Stimulated activated memory B cell treated with anti-CD40 and anti-IgM and Interleukin-4, amounts not matched to agents 10 μg/mL and 1 μg/mL and 100 μg/mL, for 72 hours (primary cell): ENCODE results near the gene SERPINA12.

Experiments used
- ATAC-seq: fragments of 150-1000 bp; cut with Tn5 transposase; 2 replicates; pipeline ENCODE4 v1.10.0; 2021
- H3K27ac Mint-ChIP-seq: one replicate; pipeline ENCODE4 v1.8.0; 2022; ENCODE audit warnings: mild to moderate bottlenecking, mixed read lengths
- H3K27me3 Mint-ChIP-seq: one replicate; pipeline ENCODE4 v1.8.0; 2022; ENCODE audit warnings: mixed read lengths
- H3K36me3 Mint-ChIP-seq: one replicate; pipeline ENCODE4 v1.8.0; 2022; ENCODE audit warnings: mixed read lengths
- H3K4me1 Mint-ChIP-seq: one replicate; pipeline ENCODE4 v1.8.0; 2022; ENCODE audit warnings: mixed read lengths
- H3K4me3 Mint-ChIP-seq: one replicate; pipeline ENCODE4 v1.8.0; 2022; ENCODE audit warnings: mild to moderate bottlenecking, moderate library complexity, mixed read lengths
- H3K9me3 Mint-ChIP-seq: one replicate; pipeline ENCODE4 v1.8.0; 2022; ENCODE audit warnings: mixed read lengths

The SERPINA12 gene, protein sequence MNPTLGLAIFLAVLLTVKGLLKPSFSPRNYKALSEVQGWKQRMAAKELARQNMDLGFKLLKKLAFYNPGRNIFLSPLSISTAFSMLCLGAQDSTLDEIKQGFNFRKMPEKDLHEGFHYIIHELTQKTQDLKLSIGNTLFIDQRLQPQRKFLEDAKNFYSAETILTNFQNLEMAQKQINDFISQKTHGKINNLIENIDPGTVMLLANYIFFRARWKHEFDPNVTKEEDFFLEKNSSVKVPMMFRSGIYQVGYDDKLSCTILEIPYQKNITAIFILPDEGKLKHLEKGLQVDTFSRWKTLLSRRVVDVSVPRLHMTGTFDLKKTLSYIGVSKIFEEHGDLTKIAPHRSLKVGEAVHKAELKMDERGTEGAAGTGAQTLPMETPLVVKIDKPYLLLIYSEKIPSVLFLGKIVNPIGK

DNA sequence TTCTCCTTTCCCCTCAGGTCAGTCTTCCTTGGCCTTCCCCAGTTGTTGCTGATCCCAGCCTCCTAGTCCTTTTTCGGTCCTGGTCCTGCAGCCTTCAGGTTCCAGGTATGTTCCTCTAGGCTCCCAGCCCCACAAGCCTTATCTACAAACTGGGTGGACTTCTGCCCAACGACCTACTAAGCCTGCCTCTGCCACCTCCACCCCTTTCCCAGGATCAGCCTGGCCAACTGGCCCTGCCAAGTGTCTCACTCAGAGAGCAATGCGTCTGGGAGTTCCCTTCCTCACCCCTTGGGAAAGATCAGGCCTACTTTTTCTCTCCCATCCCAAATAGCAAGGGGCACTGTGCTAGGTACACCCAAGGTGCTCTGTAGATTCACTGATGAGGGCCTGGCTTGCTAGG is at the start of gene SERPINA12:
Gene SERPINA12, minus strand, starts transcription at position 114 of the 400 bp plus-strand sequence. CDS start 11,072 bp downstream, outside the sequence.
- peaks cover 15% of the 10 kb centered on the region for H3K27me3 Mint-ChIP-seq
- ATAC-seq, result no peak
- no peak within 1 kb of the TSS for H3K4me3 Mint-ChIP-seq
- no peaks in the 10 kb centered on the region for H3K36me3 Mint-ChIP-seq
- H3K27ac Mint-ChIP-seq, result no peak within 1 kb of the TSS
- H3K9me3 Mint-ChIP-seq, result no peaks in the 10 kb centered on the region
- H3K4me1 Mint-ChIP-seq, result no peaks in the 10 kb centered on the region

DNA sequence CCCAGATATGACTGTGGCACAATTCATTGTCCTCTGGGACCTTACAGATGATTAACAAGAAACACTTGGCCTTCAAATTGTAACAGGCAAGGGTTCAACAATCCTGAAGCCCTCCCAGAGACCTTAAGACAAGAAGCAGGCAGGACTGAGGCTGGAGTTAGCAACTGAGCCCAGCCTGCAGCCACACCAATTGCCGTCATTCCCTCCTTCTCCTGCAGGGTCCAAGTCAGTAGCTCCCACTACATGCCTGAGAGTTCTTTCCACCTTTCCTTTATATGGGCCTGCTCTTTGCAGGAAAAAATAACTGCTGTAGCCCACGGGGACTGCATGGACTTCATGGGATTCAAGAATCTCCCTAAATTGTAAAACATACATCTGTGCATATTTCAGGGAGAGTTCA is 49.6 kb upstream of the SERPINA12 start:
- Mint-ChIP-seq H3K4me1 (no peaks in the 10 kb centered on the region), H3K36me3 (no peaks in the 10 kb centered on the region), H3K27me3 (peaks cover 2% of the 10 kb centered on the region), H3K27ac (no peak overlapping the region), H3K9me3 (peaks cover 12% of the 10 kb centered on the region), H3K4me3 (no peak overlapping the region)
- ATAC-seq, result no peak

DNA sequence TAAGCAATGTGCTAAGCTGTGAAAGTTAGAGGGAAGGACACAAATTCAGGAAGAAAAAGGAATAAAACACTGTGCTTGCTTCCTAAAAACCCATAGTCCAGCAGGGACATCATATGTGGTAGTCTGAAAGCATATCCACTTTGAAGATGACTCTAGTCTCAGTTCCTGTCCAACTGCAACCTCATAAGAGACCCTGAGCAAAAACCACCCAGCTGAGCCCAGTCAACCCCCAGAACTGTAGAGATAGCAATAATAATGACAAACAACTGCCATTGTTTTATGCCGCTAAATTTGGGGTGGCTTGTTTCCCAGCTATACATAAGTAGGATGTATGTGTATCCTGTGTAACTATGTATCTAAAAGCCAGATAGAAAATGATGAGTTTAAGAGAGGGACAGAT is 48.1 kb upstream of the SERPINA12 start:
- Mint-ChIP-seq H3K4me3 (no peak overlapping the region), H3K9me3 (peaks cover 16% of the 10 kb centered on the region), H3K27ac (no peak overlapping the region), H3K36me3 (no peaks in the 10 kb centered on the region), H3K4me1 (no peaks in the 10 kb centered on the region), H3K27me3 (peaks cover 15% of the 10 kb centered on the region)
- no peak for ATAC-seq

DNA sequence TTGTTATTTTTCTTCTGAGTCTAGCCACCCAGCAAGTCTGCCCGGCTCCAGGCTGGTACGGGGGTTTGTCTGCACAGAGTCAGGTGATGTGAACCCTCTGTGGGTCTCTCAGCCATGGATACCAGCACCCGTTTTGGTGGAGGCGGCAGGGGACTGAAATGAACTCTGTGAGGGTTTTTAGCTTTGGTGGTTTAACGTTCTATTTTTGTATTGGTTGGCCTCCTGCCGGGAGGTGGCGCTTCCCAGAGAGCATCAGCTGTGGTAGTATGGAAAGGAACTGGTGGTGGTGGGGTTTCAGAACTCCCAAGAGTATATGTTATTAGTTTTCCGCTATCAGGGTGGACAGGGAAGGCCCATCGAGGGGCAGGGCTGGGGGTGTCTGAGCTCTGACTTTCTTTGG is 46.7 kb upstream of the SERPINA12 start:
- Mint-ChIP-seq H3K36me3 (no peaks in the 10 kb centered on the region), H3K9me3 (peaks cover 16% of the 10 kb centered on the region), H3K4me3 (no peak overlapping the region), H3K27ac (no peak overlapping the region), H3K4me1 (no peaks in the 10 kb centered on the region), H3K27me3 (peaks cover 15% of the 10 kb centered on the region)
- ATAC-seq, result no peak

DNA sequence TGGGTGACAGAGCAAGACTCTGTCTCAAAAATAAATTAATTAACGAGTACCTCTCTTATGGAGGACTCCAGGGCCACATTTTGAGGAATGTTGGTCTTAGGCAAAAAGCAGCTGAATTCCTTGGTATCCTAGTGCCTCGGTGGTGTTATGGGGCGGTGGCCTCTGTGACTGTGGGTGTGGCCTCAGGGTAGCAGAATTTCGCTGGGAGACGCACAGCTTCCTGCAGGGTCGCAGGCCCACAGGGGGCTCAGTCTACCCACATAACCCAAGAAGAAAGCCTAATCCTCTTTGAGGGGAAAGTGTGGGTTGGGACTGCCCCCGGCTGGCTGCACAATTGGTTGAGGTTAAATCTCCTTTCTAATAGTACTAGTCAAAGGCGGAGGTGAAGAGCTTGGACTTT is 40.8 kb upstream of the SERPINA12 start:
- Mint-ChIP-seq H3K4me3 (no peak overlapping the region), H3K36me3 (no peaks in the 10 kb centered on the region), H3K9me3 (peaks cover 14% of the 10 kb centered on the region), H3K27ac (no peak overlapping the region), H3K4me1 (no peaks in the 10 kb centered on the region), H3K27me3 (peaks cover 15% of the 10 kb centered on the region)
- no peak for ATAC-seq

DNA sequence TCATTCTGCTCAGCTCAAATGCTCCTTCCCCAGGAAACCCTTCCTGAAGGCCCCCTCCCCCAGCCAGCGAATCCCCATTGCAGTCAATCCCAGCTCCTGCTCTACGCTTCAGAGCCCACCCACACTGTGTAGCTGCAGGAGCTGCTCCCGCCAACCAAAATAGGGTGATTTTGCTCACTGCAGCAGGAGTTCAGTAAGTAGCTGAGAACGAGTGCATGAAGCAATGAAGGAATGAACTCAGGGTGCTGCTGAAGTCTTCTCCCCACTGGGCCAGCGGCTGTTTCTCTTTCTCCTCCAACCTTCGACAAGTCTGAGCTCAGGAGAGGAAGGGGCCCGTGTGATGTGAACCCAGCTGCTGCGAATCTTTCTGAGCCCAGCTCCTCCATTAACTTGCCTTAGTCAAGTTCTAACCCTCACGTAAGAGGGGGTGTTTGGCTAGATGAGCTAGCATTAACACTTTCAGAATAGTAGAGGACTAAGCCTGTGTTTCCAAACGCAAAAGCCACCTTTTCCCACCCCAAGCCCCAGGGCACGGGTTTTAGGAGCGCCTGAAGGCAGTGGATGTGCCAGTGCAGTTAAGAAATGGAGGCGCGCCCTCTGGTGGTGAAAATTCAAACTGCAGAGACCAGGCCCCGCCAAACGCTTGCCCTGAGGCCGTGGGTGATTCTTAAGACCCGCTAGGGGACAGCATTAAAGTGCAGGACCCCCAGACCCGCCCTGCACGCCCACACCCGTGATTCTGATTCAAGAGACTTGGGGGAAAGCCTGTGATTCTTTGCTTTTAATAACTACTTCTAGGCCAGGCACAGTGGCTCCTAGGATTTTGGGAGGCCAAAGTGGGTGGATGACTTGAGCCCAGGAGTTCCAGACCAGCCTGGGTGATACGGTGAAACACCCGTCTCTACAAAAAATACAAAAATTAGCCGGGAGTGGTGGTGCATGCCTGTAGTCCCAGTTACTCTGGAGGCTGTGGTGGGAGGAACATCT is 40.0 kb upstream of the SERPINA12 start:
- H3K9me3 Mint-ChIP-seq, result peaks cover 9% of the 10 kb centered on the region
- H3K27ac Mint-ChIP-seq, result no peak overlapping the region
- H3K27me3 Mint-ChIP-seq, result peaks cover 15% of the 10 kb centered on the region
- ATAC-seq, result no peak
- no peak overlapping the region for H3K4me3 Mint-ChIP-seq
- H3K36me3 Mint-ChIP-seq, result no peaks in the 10 kb centered on the region
- no peaks in the 10 kb centered on the region for H3K4me1 Mint-ChIP-seq

DNA sequence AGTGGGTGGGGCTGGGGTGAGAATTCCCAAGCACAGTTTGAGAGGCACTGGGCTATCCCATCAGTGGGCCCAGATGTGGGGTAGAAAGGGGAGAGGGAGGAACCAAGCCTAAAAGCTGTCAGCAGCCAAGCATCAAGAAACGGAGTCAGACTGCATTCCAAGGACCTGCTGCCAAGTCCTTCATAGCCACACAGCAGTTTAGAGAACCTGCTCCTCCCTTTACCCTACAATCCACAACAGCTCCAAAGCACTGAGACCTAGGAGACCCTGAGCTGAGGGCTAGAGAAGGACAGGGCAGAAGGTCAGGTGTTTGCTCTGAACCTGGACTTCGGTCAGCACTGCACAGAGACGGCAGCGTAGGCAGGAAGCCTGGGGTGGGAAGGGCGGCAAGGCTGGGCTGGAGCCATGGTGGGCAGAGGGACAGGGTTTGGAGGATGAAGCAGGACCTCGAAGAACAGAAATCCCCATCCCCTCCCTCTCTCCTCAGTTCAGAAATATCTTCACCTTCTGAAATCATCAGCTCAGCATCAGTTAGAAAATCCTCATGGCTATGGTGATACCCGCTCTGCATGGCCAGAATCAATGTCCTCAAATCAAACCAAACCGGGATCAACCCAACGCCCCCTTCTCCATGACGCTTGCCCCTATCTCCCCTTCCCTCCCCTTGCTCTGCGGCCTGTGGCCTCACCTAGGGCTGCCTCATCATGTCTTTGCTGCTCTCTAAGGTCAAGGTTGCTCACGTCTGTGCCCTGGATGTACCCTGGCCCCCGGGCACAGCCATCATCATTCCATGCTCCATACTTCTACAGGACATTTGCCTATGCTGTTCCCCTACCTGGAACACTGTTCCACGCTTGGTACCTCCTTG is 39.1 kb upstream of the SERPINA12 start:
- no peaks in the 10 kb centered on the region for H3K36me3 Mint-ChIP-seq

DNA sequence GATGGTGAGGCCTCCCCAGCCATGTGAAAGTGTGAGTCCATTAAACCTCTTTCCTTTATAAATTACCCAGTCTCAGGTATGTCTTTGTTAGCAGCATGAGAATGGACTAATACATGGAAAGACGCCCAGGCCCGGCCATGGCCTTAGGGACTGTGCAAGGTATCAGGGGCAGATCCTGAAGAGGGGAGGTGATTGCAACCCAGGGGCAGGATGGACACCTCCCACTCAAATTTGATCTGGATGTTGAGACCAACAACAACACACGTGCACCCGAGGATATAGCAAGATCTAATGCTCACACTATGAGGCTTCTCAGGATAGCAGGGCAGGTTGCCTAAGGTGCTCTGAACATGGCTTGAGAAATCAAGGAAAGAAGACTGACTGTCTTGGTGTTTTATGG is 38.5 kb upstream of the SERPINA12 start:
- no peak for ATAC-seq
- peaks cover 2% of the 10 kb centered on the region for H3K27me3 Mint-ChIP-seq
- H3K27ac Mint-ChIP-seq, result no peak overlapping the region
- no peaks in the 10 kb centered on the region for H3K4me1 Mint-ChIP-seq
- peaks cover 5% of the 10 kb centered on the region for H3K9me3 Mint-ChIP-seq
- H3K4me3 Mint-ChIP-seq, result no peak overlapping the region
- no peaks in the 10 kb centered on the region for H3K36me3 Mint-ChIP-seq

More for the DNA sequence above, 39.1 kb upstream of the SERPINA12 start:
- Mint-ChIP-seq H3K9me3 (peaks cover 5% of the 10 kb centered on the region), H3K27me3 (peaks cover 9% of the 10 kb centered on the region), H3K4me3 (no peak overlapping the region), H3K4me1 (no peaks in the 10 kb centered on the region), H3K27ac (no peak overlapping the region)
- no peak for ATAC-seq

DNA sequence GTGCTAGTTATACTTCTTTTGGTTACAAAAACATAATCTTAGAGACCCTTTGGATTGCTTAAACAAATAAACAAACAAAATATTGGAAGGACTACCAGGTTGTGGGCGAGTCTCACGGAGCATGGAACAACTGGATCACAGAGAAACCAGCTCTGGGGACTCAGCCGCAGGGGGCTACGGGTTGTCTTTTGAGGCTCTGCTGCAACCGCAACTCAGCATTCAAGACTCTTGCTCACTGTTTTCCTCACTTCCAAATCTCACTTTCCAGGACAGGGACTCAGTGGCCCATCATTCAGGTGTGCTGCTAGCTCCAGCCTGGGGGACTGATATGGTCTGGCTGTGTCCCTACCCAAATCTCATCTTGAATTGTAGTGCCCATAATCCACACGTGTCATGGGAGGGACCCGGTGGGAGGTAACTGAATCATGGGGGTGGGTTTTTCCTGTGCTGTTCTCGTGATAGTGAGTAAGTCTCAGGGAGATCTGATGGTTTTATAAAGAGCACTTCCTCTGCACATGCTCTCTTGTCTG is 37.9 kb upstream of the SERPINA12 start:
- Mint-ChIP-seq H3K27me3 (no peaks in the 10 kb centered on the region), H3K9me3 (peaks cover 5% of the 10 kb centered on the region), H3K27ac (no peak overlapping the region), H3K36me3 (no peaks in the 10 kb centered on the region), H3K4me1 (no peaks in the 10 kb centered on the region), H3K4me3 (no peak overlapping the region)
- ATAC-seq, result no peak

DNA sequence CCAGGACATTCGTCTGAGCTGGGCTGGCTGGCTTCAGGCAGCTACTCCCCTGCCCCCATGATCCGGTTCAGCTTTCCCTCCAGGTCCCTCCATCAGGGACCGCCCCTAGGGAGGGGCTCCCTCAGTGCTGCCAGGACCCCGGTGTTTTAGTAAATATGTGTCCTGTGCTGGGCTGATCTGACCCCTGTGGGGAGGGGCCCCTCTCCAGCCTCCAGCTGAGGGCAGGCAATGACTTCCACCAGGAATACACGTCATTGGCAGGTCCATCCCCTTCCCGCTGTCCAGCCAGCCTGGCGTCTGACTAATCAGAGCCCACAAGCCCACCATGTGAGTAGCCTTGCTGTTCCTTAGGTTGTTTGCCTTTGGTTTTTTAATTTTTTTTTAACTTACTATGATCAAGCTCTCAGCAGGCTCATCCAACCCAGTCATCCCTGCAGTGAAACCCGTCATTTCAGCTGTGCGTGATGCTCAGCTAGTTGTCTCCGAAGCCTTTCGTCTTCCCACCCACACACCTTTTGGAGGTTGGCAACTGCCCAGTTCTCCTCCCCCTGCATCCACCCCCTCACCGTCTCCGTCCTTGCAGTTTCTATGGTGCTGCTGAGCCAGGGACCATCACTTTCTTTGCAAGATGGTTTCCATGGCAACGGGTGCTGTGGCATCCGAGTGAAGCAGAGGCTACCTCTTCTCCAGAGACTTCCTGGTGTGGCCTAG is 36.0 kb upstream of the SERPINA12 start:
- ATAC-seq, result no peak
- H3K4me3 Mint-ChIP-seq, result no peak overlapping the region
- H3K27ac Mint-ChIP-seq, result no peak overlapping the region
- no peaks in the 10 kb centered on the region for H3K4me1 Mint-ChIP-seq
- no peaks in the 10 kb centered on the region for H3K27me3 Mint-ChIP-seq
- no peaks in the 10 kb centered on the region for H3K36me3 Mint-ChIP-seq
- peaks cover 5% of the 10 kb centered on the region for H3K9me3 Mint-ChIP-seq

DNA sequence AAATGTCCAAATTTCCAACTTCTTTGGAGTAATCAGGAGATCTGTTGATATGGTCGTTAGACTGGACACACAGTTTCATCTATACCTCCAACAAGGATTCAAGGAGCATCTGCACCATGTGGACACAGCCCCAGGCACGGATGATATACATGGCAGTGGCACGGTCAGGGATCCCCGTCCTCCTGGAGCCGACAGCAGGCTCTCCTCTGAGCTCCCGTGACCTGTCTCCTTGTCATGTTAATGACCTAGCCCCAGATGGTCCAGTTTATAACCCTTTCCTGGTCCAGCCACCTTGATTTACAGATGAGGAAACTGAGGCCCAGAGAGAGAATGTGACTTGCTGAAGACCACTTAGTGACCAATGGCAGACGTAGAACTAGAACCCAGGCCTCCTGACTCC is 35.5 kb upstream of the SERPINA12 start:
- Mint-ChIP-seq H3K27me3 (no peaks in the 10 kb centered on the region), H3K27ac (no peak overlapping the region), H3K4me3 (no peak overlapping the region), H3K4me1 (no peaks in the 10 kb centered on the region), H3K36me3 (no peaks in the 10 kb centered on the region), H3K9me3 (peaks cover 5% of the 10 kb centered on the region)
- no peak for ATAC-seq

DNA sequence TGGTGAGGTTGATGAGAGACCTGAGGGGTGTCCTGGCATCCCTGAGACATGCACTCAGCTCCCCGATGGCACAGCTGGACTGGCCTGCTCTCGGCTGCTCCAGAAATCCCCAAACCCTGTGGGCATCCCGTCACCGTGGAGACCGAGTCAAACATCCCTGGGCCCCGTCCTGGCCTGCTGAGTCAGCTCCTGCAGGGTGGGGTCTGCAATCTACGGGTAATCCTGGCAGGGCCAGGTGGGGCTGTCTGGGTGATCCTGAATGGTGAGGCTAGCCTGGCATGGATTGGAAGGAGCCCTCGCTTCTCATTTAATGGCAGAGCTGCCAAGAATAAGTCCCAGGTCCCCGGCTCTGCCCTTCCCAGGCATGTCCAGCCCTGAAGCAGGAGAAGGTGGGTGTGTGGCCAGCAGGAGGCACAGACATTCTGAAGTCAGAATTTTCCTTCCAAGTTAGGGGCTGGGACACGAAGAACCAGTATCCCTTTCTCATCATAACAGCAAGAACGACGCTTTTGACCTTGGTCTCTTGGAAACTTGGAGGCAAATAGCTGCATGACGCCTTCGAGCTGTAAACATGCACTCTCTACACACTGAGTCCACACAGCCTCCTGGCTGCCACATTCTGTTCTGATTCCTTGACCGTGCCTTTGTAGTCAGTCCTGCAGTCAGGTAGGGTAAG is 34.3 kb upstream of the SERPINA12 start:
- peaks cover 5% of the 10 kb centered on the region for H3K9me3 Mint-ChIP-seq
- H3K27ac Mint-ChIP-seq, result no peak overlapping the region
- H3K36me3 Mint-ChIP-seq, result no peaks in the 10 kb centered on the region
- no peak overlapping the region for H3K4me3 Mint-ChIP-seq
- no peak for ATAC-seq
- H3K4me1 Mint-ChIP-seq, result no peaks in the 10 kb centered on the region
- H3K27me3 Mint-ChIP-seq, result no peaks in the 10 kb centered on the region

DNA sequence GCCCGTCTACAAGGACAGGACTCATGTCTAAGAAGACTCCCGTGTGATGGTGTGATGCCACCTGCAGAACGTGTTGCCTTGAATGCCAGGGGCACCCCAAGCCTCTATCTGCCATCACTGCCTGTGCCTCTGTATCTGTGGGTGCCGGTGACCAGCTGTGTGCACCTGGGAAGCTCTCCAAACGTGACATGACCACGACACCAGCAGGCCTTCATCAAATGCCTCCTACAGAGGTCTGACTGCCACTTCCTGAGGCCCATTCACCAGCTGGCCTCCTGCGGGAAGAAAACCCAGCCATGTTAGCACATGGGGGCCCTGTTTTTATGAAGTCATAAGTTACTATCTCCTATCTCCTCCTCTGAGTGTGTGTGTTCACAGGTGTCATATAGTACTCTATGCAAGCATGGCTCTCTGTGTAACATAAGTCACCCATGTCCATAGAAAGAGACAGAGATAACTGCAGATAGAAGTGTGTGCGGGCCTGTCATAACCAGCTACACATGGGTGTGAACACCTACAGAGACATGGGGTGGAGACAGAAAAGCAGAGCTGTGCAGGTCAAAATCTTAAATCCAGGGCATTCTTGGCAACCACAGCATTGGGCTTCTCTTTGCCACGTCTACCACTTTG is 33.7 kb upstream of the SERPINA12 start:
- Mint-ChIP-seq H3K4me3 (no peak overlapping the region), H3K27me3 (no peaks in the 10 kb centered on the region)

More for the DNA sequence above, 33.7 kb upstream of the SERPINA12 start:
- Mint-ChIP-seq H3K27ac (no peak overlapping the region), H3K36me3 (no peaks in the 10 kb centered on the region), H3K4me1 (no peaks in the 10 kb centered on the region), H3K9me3 (peaks cover 5% of the 10 kb centered on the region)
- no peak for ATAC-seq
